ENCODE data around the gene AXIN2. TPM values are rescaled to one million over a fixed set of nuclear protein-coding genes. Genes with fewer than 3 reads are reported as not detected.
"Not testable (repeated sequence)": the region's sequence is repeated elsewhere in the genome, so short reads cannot be mapped to it uniquely, and the experiment has no call there.

AXIN2 gene
- polyA plus RNA-seq, 3 donors, result 22.1 to 24.6 (median 23.1) TPM

DNA sequence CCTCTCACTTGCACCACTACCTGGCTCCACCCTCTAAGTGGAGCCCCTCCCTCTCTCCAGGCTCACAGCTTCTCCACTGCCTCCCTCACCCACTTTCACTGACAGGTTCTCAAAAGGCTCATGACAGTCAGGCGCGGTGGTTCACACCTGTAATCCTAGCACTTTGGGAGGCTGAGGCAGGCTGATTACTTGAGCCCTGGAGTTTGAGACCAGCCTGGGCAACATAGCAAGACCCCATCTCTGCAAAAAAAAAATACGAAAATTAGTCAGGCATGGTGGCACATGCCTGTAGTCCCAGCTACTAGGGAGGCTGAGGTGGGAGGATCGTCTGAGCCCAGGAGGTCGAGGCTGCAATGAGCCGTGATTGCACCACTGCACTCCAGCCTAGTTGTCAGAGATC lies 56.8 kb downstream of the AXIN2 start:
- DNase-seq (ENCODE audit: extremely low read depth in 1 of 11, low read depth in 9 of 11, low spot score in 4 of 11), result not testable (repeated sequence)

GRCh38 chr17:65504141-65504540 lies 57.3 kb downstream of the AXIN2 start:
- no peak for DNase-seq (ENCODE audit: extremely low read depth in 1 of 11, low read depth in 9 of 11, low spot score in 4 of 11)

DNA sequence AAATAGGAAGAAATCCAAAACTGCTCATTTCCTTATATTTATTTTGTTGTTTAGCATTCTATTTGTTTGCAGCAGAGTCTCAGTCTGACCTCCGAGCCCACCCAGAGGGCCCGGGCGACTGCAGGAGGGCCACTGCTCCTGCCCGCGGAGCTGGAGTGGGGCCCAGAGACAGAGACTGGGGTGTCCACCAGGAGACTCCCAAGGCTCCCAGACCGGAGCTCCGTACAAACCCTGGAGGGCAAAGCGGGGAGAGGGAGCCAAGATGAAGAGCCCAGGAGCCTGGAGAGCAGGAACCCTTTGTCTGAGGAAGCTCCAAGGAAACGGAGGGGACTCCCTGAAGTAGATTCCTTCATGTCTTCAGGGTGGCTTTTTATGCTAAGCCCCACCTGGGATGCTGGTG lies 57.9 kb downstream of the AXIN2 start:
- DNase-seq (ENCODE audit: extremely low read depth in 1 of 11, low read depth in 9 of 11, low spot score in 4 of 11), result no peak

DNA sequence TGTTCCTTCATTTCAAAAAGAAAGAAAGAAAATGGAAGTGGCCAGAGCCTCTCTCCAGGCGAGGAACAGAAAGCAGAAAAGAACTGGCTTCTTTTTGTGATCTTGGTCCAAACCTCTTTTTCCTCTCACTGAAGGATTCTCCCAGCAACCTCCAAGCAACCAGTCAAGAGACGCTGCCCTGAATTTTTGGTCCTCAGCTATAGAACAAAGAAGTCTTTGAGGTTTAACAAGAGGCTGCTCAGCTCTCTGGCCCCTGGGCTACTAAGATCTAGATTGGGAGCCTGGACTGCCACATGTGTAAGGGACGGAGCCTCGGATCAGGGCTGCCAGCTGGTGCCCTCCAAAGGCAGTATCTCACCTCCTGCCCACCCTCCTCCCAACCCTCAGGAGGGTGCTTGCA lies 62.6 kb downstream of the AXIN2 start:
- no peak for DNase-seq (ENCODE audit: extremely low read depth in 1 of 11, low read depth in 9 of 11, low spot score in 4 of 11)

DNA sequence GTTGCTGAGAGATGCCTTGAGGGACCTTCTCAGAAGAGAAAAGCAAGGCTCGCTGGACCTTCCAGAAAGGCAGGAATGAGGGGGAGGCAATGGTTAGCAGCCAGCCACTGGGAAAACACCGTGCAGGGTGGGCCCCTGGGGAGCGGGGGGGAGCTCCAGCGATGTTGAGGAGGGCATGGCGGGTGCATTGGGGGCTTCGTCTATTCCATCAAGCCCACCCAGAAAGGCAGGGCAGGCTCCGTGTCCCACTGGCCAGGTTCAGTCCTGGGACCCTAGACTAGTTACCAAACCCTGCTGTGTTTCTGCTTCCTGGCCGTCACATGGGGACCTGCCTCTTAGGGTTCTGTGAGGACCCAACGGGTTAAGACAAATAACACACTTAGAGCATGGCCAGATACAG lies 64.6 kb downstream of the AXIN2 start:
- DNase-seq (ENCODE audit: extremely low read depth in 1 of 11, low read depth in 9 of 11, low spot score in 4 of 11), result no peak

DNA sequence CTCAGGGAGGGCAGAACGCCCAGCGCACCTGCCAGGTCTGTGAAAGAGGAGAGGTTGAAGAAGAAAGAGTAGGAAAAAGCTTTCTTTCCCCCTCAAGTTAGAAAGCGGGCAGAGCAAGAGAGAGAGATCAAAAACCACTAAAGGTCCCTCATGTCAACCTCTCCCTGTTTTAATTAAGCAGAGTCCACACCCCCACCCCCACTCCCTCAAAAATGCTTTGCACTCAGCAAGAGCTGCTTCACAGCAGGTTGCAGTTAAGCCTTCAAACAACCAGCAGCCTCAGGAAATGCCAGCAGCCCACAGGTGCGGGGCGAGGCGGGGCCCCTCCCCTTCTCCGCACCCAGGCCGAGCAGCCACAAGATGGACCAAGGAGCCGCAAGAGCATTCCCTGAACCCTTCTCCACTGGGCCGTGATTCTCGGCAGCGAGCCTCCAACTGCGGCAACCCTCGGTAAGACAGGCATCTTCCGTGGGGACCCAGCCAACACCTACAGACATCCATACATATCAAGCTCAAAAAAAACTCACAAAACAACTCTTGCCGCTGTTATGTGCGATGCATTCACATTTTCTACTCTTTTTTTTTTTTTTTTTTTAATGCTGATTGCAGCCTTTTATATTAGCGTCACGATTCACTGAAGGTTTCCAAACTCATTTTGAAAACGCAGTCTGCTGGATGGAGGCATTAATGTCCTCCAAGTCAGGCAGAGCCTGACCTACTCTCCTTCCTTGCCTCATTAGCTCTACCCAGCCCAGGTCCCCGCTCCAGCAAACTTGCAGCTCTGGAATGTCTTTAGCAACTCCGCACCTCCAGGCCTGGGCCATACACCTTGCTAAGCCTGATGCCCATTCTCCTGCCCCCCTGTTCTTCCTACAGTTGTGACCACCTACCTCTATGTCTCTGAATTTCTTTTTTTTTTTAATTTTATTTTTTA lies 66.1 kb downstream of the AXIN2 start:
- peak in 4 of 11 donors; percentile 33 to 51 (median 40) for DNase-seq (ENCODE audit: extremely low read depth in 1 of 11, low read depth in 9 of 11, low spot score in 4 of 11)

- DNase-seq (ENCODE audit: extremely low read depth in 1 of 11, low read depth in 9 of 11, low spot score in 4 of 11), result peak in 9 of 11 donors; percentile 29 to 58 (median 43)
Observed at GRCh38 chr17:65489413-65490155, 71.9 kb downstream of the AXIN2 start.

GRCh38 chr17:65488665-65489064 lies 72.8 kb downstream of the AXIN2 start:
- no peak for DNase-seq (ENCODE audit: extremely low read depth in 1 of 11, low read depth in 9 of 11, low spot score in 4 of 11)

- DNase-seq (ENCODE audit: extremely low read depth in 1 of 11, low read depth in 9 of 11, low spot score in 4 of 11), result no peak
Observed at GRCh38 chr17:65487990-65488389, 73.5 kb downstream of the AXIN2 start.

- no peak for DNase-seq (ENCODE audit: extremely low read depth in 1 of 11, low read depth in 9 of 11, low spot score in 4 of 11)
Observed at GRCh38 chr17:65487161-65487560, 74.3 kb downstream of the AXIN2 start.

DNA sequence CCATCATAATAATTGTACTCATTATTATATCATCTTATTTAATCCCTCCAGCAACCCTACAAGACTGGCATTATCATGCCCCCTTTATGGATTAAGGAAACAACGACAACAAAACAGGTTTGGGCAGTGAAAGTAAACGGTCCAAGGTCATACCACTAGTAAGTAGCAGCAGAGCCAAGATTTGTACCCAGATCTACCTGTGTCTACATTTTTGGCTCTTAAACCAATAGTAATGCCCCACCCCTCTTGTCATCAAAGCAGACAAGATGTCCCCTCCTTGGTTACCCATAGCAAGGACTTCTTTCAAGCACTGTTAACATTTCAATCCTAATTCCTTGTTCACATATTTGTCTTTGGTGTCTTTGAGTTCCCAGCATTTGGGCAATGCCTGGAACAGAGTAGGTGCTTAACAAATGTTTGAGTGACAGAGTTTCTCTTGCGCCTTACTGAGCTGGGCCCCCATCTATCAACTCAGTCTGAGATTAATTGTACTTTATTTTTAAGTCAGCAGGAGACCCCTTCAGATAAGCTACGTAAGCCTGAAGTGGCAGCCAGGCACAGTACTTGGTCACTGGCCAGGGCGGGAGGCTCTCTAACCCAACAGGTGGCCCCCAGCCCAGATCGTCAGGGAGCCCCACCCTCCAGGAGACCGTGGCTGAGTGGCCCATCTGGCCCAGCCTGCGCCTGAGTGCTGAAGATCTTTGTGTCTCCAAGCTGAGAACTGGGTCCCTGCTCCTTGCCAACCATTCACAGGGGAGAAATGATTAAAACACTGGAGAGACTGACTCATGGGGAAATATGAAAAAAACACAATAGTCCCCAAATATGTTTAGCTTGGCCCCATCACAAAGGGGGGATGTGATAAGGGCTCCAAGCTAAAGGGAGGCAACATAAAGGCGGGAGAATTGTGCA lies 75.8 kb downstream of the AXIN2 start:
- no peak for DNase-seq (ENCODE audit: extremely low read depth in 1 of 11, low read depth in 9 of 11, low spot score in 4 of 11)

GRCh38 chr17:65484405-65484804 lies 77.0 kb downstream of the AXIN2 start:
- DNase-seq (ENCODE audit: extremely low read depth in 1 of 11, low read depth in 9 of 11, low spot score in 4 of 11), result not testable (repeated sequence)

DNA sequence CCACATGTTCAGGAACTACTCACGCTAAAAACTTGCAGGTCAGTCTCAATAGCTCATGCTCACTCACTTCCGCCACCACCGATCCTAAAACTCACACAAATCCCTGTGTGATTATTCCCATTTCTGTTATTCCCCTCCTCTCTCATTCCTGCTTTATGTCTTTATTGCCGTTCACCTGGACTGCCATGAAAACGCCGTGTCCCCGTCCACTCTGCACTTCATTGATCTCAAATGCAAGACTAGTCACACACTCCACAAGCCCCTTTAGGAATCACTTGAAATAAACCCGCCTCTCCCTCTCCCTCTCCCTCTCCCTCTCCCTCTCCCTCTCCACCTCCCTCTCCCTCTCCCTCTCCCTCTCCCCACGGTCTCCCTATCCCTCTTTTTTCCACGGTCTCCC lies 78.0 kb downstream of the AXIN2 start:
- DNase-seq (ENCODE audit: extremely low read depth in 1 of 11, low read depth in 9 of 11, low spot score in 4 of 11), result no peak

GRCh38 chr17:65482201-65482600 lies 79.2 kb downstream of the AXIN2 start:
- no peak for DNase-seq (ENCODE audit: extremely low read depth in 1 of 11, low read depth in 9 of 11, low spot score in 4 of 11)

DNA sequence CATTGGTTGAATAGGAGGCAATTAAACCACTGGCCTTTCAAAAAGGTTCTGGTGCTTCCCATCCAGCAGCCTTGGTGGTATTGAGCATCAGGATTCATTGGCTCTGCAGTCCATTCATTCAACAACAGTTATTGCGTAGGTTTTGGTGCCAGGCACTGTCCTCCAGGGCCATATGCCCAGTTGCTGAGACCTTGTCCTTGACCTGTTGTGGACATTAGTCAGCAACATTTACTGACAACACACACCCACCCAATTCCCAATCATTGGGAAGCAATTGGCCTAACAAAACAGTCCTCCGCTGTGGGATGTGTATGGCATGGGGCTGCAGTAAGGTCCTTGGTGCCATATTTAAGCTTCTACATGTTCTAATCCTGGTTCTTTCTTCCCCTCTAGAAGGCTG lies 82.2 kb downstream of the AXIN2 start:
- DNase-seq (ENCODE audit: extremely low read depth in 1 of 11, low read depth in 9 of 11, low spot score in 4 of 11), result no peak
